HepG2 (cell line): ENCODE data around the gene CRADD.
A peak's percentile ranks its signal among the peaks of the same experiment; 100 is the strongest.

Experiments
- CHD2 ChIP-seq: IDR thresholded peaks from 2 replicates; pipeline ENCODE4 v1.6.1; 2011; ENCODE audit warnings: low read depth, low read length, improper control_type of control experiment
- CTCF ChIP-seq: sonication (generic); formaldehyde crosslinking; IDR thresholded peaks from 2 replicates; pipeline ENCODE4 v1.5.0; 2020; ENCODE audit warnings: mild to moderate bottlenecking, missing genetic modification reagents, moderate library complexity
- GATAD2A ChIP-seq: IDR thresholded peaks from 2 replicates; pipeline ENCODE4 v1.6.1; 2016
- KDM4B ChIP-seq: sonication (generic); formaldehyde crosslinking; IDR thresholded peaks from 2 replicates; pipeline ENCODE4 v1.4.0; 2020; ENCODE audit warnings: missing genetic modification reagents
- KDM5A ChIP-seq: fragments of 200-600 bp; sonication (generic); IDR thresholded peaks from 2 replicates; pipeline ENCODE4 v1.7.0; 2018; ENCODE audit warnings: antibody characterized with exemption, mild to moderate bottlenecking, low read length, borderline replicate concordance
- PAF1 ChIP-seq: IDR thresholded peaks from 2 replicates; pipeline ENCODE4 v1.6.1; 2016; ENCODE audit warnings: missing genetic modification reagents, missing compliant biosample characterization
- ZNF329 ChIP-seq: sonication (generic); formaldehyde crosslinking; IDR thresholded peaks from 2 replicates; pipeline ENCODE4 v1.9.0; 2021; ENCODE audit warnings: low read depth, mild to moderate bottlenecking, missing genetic modification reagents
- TF ChIP-seq, protein P1 (sequence below): sonication (generic); formaldehyde crosslinking; IDR thresholded peaks from 2 replicates; pipeline ENCODE4 v1.4.0; 2020; ENCODE audit warnings: missing genetic modification reagents, mild to moderate bottlenecking, borderline replicate concordance
- TF ChIP-seq, protein P2 (sequence below), 2 experiments: sonication (generic) in 1 of 2; formaldehyde crosslinking in 1 of 2; IDR thresholded peaks; 2 replicates each; pipeline versions ENCODE4 v1.5.1 to v1.6.1; 2011 to 2020; ENCODE audit warnings: borderline replicate concordance in 1 of 2, low read depth in 1 of 2, low read length in 1 of 2, mild to moderate bottlenecking in 1 of 2, missing genetic modification reagents in 1 of 2, moderate library complexity in 1 of 2

DNA sequence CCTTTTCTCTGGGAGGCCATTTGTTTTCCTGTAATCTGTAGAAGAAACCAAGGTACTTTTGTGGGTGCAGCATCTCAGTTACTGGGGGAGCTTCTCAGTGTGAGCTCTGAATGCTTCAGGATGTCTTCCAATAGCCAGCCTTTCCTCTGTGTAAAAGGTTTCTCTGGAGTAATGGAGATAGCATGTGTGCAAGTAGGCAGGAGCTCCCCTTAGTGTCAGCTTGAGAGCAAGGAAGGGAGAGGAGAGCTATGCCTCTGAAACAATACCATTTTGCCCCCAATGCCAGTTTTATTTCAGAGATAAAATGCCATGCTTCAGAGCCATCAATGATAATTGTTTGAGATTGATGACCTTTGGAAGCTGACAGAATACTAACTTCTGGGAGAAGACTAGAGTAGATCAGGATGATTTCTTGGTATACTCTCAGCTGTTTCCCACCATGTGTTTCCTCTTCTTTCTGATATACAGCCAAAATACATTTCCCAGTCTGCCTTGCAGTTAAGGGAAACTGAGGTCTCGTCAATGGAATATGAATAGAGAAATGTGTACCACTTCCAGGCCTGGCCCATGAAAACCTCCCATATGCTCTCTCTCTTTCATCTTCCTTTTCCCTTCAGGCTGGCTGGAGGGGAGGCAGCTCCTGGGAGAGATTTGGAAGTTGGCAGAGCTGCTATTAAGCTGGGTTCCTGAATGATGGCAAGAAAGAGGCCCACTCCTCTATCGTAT, 125.7 kb downstream of the CRADD start:
- TF ChIP-seq, protein P1, sequence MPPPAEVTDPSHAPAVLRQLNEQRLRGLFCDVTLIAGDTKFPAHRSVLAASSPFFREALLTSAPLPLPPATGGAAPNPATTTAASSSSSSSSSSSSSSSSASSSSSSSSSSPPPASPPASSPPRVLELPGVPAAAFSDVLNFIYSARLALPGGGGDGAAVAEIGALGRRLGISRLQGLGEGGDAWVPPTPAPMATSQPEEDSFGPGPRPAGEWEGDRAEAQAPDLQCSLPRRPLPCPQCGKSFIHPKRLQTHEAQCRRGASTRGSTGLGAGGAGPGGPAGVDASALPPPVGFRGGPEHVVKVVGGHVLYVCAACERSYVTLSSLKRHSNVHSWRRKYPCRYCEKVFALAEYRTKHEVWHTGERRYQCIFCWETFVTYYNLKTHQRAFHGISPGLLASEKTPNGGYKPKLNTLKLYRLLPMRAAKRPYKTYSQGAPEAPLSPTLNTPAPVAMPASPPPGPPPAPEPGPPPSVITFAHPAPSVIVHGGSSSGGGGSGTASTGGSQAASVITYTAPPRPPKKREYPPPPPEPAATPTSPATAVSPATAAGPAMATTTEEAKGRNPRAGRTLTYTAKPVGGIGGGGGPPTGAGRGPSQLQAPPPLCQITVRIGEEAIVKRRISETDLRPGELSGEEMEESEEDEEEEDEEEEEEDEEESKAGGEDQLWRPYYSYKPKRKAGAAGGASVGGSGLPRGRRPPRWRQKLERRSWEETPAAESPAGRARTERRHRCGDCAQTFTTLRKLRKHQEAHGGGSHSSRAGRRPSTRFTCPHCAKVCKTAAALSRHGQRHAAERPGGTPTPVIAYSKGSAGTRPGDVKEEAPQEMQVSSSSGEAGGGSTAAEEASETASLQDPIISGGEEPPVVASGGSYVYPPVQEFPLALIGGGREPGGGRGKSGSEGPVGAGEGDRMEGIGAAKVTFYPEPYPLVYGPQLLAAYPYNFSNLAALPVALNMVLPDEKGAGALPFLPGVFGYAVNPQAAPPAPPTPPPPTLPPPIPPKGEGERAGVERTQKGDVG (CRISPR knock-in tag), result no peak
- TF ChIP-seq CTCF (CRISPR knock-in tag), result peak; percentile 35
- TF ChIP-seq GATAD2A (CRISPR knock-in tag), result no peak
- TF ChIP-seq KDM5A, result no peak
- no peak for TF ChIP-seq ZNF329 (CRISPR knock-in tag)
- TF ChIP-seq KDM4B, result no peak
- no peak for TF ChIP-seq PAF1 (CRISPR knock-in tag)
- TF ChIP-seq, protein P2, sequence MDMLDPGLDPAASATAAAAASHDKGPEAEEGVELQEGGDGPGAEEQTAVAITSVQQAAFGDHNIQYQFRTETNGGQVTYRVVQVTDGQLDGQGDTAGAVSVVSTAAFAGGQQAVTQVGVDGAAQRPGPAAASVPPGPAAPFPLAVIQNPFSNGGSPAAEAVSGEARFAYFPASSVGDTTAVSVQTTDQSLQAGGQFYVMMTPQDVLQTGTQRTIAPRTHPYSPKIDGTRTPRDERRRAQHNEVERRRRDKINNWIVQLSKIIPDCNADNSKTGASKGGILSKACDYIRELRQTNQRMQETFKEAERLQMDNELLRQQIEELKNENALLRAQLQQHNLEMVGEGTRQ (IDR thresholded peaks at IDR 0.05; ENCODE audit: low read depth, low read length), result no peak
- TF ChIP-seq, protein P2 (CRISPR knock-in tag; IDR thresholded peaks at IDR 0.05; ENCODE audit: borderline replicate concordance), result no peak
- no peak for TF ChIP-seq CHD2
